NCI-H2029 treated with DMSO at 0.1 percent for 48 hours (cell line): ENCODE measurements around the gene KCTD5.

ENCODE experiments used
- DNase-seq: peaks from one replicate; lab custom pipeline; 2025; lab: John Stamatoyannopoulos, UW

KCTD5 gene

GRCh38 chr16:2752035-2752849 is 69.9 kb downstream of the KCTD5 start, which contains the start of gene SRRM2:
Gene SRRM2, plus strand, starts transcription at chr16:2752638. Its CDS starts 3,727 bp downstream, at chr16:2756365.
- peak; percentile 57 for DNase-seq

GRCh38 chr16:2752850-2753732 is 70.8 kb downstream of the KCTD5 start:
- DNase-seq = peak; percentile 24

- no peak for DNase-seq
Measured at GRCh38 chr16:2753733-2754020, 71.4 kb downstream of the KCTD5 start.

GRCh38 chr16:2755158-2755557 is 72.8 kb downstream of the KCTD5 start:
- no peak for DNase-seq

GRCh38 chr16:2756288-2757015 is 74.1 kb downstream of the KCTD5 start:
- DNase-seq = no peak

- no peak for DNase-seq
Measured at GRCh38 chr16:2757344-2757743, 75.0 kb downstream of the KCTD5 start.
